SIG-M5 treated with dmso at 0.1 percent for 504 hours (cell line): ENCODE results near the gene AQP1.

ENCODE experiments used
- DNase-seq: peaks from one replicate; lab custom pipeline; 2025; ENCODE audit not compliant: unreplicated experiment; lab: John Stamatoyannopoulos, UW

AQP1 gene

DNA sequence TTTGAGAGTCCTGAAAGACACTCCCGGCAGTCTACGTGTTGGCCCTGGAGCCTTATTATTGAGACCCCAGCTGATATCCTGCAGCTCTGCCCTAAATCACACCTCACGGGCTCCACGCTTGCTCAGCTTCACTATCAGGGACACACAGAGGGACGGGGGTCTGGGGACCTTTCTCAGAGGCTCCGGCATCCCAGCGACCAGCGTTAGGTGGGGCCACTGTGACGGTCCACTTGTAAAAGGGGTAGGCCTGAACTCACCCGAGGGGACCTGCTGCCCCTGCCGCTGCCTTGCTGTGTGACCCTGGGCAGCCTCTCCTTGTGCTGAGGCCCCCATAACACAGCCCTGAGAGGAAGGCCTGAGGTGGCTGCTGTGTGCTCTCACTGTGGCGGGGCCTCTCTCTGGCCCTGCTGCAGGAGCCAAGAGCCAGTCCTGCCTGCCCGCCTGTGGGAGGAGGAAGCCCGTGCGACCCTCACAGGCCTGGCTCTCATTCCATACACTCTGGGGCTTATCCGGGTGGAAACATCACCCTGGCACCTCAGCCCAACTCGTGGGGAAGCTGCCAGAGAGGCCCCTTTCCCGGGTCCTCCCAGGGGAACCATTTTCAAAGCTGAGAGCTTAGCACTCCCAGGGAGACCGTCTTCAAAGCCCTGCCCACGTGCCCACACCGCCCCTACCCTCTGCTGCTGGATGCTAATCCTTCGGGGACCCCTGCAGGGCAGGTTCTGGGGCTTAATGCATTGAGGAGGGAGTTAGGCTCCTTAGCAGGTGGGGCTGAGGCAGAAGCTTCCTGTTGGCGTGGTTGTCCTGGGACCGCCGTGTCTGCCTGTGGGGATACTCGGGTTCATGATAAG lies 21.7 kb downstream of the AQP1 start:
- no peak for DNase-seq

DNA sequence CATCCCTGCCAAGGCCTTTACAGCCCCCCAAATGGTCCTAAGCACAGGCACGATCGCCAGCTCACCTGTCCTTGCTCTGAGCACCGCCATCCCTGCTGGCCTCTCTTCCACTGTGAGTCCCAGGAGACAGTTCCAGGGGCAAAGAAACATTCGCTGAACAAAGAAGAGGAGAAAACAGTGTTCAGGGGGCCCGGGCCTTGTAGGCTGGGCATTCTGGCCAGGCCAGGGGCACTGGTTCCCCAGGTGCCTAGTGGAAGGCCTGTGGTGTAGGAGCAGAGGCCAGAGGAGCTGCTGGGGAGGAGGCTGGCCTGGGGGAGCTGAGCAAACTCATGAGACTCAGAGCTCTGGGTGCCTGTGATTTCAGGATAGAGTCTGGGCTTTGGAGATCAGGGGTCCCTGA lies 22.6 kb downstream of the AQP1 start:
- no peak for DNase-seq

DNA sequence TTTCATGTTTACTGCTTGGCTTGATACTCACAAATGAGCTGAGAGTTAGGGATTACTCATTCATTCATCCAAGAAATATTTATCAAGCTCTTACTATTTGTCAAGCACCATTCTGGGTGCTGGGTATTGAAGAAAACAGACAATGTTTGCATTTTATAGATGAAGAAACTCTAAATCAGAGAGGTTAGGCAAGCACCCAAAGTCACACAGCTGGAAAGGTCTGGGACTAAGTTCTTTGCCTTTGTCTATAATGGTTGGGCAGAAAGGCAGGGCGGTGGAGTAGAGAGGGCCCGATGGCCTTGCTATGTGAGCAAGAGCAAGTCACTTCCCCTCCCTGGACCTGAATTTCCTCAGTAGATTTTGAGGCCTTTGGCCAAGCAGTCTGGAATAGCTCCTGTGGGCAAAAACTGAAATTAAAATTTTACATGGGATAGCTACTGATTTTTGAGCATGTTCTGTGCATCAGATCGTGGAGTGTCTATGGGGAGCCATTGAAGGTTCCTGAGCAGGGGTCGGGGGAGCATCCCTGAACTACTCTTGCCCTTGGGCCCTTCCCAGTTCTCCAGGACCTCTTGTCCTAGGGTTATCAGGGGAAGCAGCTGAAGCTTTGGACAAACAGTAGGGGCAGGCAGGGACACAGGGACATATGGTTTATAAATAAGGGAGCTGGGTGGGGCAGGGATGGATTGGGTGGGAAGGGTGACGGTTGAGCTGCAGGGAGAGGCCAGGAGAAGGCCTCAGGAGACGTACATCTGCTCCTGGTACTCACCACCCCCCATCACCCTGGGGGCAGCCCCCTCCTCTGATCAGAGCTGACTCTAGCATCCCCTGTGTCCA lies 23.3 kb downstream of the AQP1 start:
- no peak for DNase-seq

DNA sequence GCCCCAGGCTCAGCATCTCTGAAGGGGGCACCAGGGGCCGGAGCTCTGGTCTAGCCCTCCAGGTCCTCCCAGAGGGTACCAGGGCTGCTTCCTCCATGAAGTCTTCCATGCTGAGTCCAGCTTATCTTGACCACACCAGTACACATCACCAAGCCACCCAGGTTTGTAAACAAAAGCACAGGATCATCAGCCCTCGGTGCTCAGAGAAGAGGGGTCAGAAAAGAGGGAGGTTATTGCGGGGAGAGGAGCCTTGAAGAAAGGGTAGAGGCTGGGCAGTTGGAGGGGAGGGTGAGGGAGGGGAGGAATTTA lies 23.9 kb downstream of the AQP1 start:
- no peak for DNase-seq

DNA sequence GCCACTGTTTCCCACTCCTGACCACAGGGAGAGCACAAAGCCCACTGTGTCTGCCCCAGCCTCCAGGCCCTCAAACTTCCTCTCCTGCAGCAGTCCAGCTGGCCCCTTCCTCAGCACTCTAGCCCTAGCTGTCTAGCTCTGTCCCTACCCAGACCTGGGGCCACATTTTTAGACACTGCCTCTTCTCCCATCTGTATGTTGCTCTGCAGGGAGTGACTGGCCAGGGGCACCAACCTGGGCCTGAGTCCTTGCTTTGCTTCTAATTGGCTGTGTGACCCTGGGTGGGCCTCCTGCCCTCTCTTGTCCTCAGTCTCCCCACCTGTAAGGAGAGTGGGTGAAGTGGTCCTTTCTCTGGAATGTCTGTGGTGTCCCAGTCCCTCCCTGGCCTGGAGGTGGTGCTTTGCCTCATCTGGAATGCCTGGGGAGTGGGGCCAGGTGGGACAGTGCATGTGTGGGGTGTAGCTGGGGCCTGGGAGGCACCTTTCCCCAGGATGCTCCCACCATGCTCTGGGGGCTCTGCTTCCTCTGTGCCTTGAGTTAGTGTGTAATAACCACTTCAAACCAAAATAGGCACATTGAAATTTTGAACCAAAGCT lies 25.1 kb downstream of the AQP1 start:
- no peak for DNase-seq

DNA sequence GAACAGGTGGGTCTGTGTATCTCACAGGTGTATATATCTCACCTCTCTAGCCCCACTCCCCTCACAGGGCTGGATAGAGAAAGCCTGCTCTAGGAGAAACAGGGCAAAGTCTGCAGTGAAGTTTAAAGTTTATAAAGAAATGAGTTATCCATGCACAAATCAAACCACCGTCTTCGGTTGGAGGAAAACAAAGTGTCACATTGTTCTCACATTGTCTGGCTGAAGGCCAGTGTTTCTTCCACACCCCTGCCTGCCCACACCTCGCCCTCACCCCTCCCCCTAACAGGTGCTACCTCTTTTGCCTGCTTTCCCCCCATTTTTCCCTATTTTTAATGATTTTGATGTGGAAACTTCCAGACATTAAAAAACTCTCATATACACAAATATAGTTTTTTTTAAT lies 25.8 kb downstream of the AQP1 start:
- no peak for DNase-seq

DNA sequence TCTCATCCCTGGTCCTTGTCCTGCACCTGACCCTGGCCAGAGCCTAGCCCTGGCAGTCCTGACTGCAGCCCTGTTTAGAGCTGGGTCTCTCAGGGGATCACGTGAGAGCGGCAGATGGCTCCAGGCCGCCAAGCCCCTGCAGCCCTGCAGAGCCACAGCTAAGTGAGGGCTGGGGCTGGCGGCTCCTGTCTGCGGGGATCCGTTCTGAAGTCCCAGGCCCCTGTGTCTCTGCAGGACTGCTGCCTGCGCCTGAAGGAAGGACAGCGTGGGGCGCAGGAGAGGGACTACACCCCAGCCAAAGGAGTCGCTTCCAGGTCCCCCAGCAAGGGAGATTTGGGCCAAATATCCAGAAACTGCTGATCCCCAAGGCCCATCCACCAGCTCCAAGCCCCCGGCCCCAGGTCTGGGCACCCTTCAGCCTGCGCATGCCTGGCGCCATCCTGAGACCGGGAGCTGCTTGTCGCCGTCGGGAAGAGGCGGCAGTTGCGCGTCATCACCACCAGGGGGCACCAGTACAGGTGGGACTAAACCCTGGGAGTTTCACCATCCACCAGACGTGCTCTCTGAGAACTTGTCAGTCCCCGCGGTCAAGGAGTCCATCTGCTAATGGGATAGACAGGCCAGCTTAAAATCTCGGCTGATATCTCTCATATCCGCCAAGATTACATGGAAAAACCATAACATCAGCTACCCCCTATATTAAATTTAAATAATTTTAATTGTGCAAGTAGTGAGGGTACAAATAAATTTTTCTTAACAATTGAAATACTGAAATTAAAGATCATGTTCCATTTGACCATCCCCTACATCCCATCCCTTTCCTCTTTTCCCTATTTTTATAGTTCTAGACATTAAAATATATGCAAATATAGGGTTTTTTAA lies 27.0 kb downstream of the AQP1 start:
- peak; percentile 46 for DNase-seq

DNA sequence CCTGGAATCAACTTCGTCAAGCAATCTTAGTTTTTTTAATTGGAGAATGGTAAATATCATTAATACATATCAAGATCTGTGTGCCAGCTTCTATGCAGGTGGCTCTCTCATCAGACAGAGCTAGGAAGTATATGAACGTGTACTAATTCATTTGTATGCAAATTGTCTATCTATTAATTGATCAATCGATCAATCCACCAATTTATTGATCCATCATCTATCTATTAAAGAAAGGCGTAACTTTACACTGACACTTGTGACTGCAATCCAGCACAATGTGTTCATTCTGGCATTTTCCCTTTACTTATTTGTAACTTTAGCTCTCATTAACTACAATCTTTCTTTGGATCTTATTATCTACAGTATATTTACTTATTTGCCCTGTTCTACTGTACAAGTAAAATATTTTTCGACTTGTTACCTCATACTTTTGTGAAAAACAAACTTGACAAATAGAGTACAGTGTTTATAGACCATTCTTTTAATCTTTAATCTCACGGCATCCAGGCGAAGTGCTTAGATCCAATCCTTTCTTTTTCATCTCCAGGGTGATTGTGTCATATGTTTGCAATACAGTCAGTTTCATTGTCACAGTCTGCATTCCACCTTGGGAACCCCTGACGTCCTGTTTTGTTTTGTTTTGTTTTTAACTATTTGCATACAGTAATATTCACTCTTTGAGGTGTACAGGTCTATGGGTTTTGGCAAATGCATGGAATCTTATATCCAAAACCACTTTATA lies 30.1 kb downstream of the AQP1 start:
- DNase-seq: peak; percentile 13

DNA sequence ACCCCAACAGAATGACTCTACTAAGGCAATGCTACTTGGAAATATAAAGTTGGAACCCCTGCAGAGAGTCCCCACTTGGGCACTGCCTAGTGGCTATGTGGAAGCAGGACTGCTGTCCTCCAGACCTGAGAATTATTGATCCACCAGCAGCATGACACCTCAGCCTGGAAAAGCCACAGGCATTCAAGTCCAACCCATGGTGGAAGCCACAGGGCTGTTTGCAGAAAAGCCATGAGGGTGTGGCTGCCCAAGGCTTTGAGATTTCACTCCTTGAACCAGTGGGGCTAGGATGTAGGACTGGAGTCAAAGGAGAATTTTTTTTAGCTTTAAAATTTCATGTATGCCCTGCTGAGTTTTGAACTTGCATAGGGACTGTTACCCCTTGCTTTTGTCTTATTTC lies 38.5 kb downstream of the AQP1 start:
- DNase-seq: no peak

DNA sequence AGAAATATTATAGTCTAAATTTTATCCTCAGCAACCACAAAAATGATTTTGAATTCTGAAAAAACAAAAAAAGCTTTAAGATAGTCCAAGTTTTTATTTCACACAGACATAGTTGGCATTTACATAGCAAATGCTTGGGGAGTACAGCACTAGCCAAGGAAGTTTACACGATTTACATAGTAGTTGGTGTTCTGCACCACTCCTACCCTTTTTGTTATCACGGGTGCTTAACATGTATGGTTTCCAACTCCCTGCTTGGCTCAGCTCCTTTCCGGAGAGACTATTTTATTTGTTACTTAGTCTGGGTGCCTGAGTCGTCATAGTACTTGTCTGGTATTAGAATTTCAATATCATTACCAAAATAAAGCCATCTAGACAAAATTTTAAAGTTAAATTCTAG lies 43.3 kb downstream of the AQP1 start:
- DNase-seq: no peak

DNA sequence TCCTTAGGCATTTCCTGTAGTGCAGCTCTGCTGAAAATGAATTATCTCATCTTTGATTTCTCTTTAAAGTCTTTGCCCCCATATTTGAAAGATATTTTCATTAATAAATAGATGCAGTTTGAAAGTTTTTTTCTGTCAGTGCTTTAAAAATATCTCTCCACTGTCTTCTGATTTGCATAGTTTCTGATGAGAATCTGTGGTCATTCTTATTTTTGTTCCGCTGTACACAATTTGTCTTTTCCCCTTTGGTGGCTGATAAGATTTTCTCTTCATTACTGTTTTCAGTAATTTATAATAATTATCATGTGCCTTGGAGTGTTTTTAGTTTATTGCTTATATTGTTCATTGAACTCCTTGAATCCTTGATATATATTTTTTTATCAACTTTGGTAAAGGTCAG lies 45.1 kb downstream of the AQP1 start:
- no peak for DNase-seq

DNA sequence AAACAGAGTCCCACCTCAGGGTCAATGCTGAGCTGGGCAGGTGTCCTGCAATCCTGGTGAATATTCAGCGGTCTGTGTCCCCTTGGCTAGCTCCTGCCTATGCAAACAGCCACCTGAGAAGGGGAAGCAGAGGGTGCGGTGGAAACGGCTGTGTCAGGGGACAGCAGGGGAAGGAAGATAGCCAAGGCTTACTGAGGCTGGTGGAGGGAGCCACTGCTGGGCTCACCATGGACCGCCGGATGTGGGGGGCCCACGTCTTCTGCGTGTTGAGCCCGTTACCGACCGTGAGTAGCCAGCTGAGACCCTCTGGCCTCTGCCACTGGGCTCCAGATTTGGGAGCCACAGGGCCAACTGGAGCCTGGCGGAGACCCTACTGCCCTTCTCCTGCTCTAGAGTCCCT lies 52.2 kb downstream of the AQP1 start, which contains the start of gene GHRHR:
GHRHR (plus strand) TSS at position 112 of the 400 bp plus-strand sequence; CDS start at position 228, 116 bp downstream.
- no peak for DNase-seq

DNA sequence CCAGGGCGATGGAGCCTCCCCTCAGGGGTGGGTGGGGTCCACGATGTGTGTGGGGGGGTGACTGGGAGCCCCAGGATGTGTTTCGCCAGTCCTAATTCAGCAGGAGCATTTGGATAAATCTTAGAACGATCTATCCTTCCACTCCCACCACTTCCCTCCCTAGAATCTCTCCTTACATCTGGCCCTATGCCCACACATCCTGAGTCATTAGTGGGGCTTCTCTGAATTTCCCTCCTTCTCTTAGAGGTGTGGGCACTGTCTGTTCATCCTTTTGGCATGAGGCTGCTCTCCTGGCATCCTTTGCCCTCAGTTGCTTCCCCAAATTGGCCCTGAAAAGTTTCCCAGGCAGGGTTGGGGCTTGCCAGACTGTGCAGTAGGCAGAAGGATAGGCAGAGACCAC lies 53.7 kb downstream of the AQP1 start:
- no peak for DNase-seq

DNA sequence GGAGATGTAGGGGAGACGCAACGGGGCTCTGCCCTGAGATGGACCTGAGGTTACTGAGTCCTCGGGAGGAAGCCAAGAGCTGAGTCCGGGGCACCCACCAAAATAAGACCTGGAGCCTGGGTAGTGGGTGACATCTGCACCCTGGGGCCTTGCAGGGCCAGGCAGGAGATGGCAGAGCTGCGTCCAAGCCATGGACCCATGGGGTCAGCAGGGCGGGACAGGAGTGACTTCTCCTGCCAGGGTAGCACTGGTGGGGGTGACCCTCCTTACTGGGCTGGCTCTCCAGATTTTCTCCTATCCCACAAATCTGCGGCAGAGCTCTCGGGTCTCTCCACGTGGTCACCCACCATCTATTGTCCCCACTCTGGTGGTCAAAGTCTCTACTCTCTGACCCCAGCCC lies 54.2 kb downstream of the AQP1 start:
- no peak for DNase-seq

DNA sequence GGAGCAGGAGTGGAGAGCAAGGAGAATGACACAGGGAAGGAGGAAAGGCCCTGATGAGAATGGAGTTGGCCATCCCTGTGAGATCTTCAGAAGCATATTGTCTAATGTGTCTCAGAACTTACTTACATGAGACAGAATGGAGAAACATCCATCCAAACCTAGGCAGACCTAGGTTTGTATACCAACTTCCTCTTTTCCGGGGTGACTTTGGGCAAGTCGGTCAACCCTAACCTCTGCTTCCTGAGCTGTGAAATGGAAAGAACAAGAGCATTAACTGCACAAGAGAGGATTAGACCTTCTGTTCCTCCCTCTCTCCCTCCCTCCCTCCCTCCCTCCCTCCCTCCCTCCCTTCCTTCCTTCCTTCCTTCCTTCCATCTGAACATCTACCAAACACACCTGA lies 56.6 kb downstream of the AQP1 start:
- DNase-seq: peak; percentile 24

DNA sequence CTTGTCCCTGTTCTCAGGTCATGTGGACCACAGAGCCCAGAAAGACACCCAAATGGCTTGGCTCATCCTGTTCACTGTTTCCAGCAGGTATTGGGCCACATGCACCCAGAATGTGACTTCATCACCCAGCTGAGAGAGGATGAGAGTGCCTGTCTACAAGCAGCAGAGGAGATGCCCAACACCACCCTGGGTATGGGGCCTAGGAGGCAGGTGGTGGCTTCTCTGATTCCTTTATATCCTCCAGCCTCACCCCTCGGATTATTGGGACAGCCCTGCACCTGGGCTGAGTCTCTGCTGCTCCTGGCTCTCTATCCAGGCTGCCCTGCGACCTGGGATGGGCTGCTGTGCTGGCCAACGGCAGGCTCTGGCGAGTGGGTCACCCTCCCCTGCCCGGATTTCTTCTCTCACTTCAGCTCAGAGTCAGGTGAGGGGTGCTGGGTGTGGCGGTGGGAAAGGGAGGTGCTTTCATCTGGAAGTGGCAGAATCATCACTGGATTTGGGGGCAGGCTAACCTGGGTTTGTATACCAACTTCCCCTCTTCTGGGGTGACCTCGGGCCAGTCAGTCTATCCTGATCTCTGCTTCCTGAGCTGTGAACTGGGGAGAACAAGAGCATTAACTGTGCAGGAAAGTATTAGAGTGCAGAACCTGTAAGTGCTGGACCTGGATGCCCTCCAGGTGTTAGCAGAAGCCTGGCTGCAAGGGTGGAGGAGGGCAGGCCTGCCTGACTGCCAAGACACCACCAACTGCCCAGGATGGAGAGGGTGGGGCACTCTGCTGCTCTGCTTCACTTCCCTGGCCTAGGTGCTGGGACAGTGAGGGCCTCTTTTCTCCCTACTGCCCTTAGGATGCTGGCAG lies 57.3 kb downstream of the AQP1 start:
- no peak for DNase-seq

DNA sequence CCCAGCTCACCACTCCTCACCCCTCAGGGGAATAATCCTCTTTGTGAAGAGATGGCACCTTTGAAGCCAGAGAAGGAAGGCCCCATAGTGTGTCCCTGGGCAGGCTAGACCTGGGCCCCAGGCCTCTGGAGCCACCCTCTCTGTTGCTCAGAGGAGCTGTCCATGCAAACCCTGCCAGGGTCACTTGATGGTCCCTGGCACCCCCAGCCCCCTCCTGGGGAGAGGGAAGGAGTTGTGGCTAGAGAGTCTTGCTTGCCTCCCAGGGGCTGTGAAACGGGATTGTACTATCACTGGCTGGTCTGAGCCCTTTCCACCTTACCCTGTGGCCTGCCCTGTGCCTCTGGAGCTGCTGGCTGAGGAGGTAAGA lies 57.9 kb downstream of the AQP1 start:
- no peak for DNase-seq

DNA sequence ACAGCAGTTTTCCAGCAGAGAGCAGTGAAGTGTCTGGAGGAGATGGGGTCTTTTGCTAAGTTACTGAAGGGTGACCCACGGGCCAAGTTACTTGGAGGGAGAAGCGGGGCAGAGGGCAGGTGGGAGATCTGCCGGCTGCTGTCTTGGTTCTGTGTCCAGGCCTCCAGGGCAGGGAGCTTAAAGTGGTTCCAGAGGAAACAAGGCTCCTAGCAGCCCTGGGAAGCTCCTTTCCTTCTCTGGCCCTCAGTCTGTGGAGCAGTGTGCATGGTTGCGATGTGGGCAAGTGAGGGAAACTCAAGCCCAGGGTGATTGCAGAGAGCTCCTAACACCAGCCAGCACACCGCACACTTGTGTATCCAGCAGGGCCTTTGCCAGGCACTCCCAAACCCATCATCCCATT lies 58.4 kb downstream of the AQP1 start:
- no peak for DNase-seq

DNA sequence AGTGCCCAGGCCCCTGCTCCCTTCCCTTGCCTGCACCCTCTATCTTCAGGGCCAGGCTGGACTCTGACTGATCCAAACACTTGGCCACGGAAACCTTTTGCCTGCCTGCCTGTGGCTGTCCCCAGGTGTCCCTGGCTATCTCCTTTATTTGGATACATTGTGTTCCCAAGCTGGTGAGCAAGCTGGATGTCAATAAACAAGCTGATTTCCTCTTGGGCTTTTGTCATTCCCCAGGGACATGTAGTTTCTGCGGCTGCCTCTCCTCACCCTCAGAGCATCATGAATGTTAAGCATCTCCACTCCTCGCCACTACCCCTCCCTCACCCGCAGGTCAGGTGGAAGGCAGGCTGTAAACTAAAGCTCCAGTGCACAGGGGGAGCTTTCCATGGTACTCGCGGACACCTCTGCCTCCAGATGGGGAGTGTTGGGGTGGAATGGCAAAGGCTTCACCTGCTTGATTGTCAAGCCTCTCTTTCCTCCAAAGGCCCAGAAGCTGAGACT lies 59.0 kb downstream of the AQP1 start:
- DNase-seq: no peak
